HG02571 (cell line): ENCODE data around the gene MICU1.
"Not testable (repeated sequence)": the region's sequence is repeated elsewhere in the genome, so short reads cannot be mapped to it uniquely, and the experiment has no call there.

Source experiments
- ATAC-seq: cut with Tn5 transposase; IDR thresholded peaks from one replicate; pipeline ENCODE4 v1.9.1; 2021; ENCODE audit warnings: mild to moderate bottlenecking, moderate library complexity; ENCODE audit not compliant: unreplicated experiment

The MICU1 gene

DNA sequence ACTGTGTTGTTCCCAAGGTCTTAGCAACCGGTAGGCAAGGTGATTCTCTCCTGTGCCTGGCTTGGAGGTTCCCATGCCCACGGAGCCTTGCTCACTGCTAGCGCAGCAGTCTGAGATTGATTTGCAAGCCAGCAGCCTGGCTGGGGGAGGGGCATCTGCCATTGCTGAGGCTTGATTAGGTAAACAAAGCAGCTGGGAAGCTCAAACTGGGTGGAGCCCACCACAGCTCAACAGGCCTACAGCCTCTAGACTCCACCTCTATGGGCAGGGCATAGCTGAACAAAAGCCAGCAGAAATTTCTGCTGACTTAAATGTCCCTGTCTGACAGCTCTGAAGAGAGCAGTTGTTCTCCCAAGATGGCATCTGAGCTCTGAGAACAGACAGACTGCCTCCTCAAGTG lies 230.3 kb downstream of the MICU1 start:
- not testable (repeated sequence) for ATAC-seq

DNA sequence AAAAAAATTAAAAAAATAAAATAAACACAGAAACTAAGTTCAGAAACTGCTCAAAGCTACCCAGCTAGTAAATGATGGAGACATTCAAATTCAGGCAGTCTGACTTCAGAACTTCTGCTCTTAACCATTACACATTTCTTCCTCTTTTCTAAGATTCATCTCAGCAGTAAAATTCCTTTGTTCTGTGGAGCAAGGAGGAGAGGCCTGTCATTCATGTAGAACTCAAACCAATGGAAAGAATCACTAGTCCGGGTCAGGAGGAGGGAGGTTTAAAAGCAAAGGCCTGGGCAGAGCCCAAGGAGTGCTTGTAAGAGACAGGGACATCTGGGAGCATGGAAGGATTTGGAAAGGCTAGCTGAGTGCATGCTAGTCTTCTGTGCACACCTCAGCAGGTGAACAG lies 233.3 kb downstream of the MICU1 start:
- no peak for ATAC-seq

DNA sequence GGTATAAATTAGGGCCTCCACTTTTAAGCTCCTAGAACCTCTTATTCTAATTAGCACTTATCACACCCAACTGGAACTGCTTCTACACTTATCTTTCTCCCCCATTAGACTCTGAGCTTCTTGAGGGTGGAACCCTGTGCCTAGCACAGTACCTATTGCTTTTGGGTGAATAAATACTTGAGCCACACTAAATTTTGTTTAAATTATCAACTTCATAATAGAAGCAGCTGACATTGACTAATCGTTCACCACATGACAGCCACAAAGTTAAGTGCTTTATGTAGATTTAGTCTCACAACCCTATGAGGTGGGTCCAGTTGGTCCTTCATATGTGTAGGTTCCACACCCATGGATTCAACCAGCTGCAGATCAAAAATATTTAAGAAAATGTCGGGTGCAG lies 235.1 kb downstream of the MICU1 start:
- no peak for ATAC-seq

DNA sequence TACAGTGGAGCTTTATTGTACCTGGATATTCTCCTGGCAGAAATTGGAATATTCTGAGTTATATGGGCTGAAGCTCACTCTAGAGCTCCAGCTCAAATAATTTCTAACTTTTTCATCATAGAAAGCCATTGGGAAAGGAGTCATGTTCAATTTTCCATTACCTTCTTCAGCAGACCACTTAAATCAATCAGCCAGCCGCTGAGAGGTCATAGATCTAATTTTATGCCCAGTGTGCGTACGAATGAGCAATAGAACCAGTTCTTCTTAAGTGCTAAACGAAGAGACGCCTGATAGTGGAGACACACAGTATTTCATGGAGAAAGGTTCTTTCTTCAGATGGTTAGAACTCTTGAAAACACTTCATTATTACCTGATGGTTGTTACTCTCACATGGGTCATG lies 236.2 kb downstream of the MICU1 start:
- no peak for ATAC-seq

DNA sequence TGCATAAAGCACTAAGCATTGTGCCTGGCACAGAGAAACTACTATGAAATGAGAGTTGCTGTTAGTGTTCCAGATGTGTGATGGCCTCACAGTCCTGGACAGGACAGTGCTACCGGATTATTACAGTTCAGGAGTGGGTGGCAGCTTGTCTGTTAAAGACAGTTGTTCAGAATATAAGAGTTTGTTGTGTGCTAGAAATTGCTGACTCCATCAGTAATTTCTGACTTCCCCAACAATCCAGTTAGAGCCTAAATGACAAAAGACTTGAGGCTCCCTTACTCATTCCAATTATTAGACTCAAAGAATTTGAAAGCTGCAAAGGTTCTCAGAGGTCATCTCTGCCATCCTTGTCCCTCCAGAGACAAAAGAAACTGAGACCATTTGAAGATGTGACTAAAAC lies 236.9 kb downstream of the MICU1 start:
- ATAC-seq, result no peak

DNA sequence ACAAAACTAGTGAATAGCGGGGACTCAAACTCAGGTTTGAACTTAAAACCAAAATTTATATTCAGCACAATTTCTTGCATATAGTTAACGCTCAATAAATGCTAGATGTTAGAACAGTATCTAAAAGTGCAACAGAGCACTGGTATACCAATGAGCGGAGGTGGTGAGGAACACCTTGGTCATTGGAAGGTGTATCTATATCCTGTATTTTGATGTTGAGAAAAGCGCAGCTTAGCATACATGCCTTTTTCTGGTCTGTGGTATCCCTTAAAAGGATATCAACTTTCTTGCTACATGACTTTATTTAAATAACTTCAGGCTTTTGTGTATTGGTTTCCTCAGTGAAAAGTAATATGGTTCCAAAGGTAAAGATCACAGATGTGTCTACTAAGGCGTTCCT lies 237.8 kb downstream of the MICU1 start:
- ATAC-seq, result no peak

DNA sequence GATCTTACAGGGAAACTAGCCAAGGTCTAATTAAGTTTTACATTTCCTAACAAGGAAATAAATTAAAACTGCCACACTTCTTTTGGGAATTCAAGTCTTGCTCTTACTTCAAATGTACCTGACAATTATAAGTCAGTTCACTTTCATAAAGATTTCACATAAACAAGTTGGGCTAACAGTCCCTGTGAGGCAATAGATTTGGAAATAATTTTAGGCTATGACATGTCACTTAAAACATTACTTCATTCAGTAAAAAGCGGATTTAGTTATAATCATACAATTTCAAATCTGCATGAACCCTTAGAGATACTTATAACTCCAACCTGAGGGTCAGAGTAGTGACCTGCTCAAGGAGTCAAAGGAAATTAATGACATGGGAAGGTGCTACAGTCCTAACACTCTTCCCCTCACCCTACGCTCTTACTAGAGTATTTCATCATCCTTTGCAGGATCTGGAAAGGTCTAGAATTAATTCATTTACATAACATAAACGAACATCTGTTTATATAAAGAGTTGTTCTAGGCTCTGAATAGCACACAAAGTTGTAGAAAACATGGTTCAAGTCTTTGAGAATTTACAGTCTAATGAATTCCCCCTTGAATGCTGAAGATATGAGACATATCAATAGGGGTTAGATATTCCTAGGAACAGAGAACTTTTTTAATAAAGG lies 238.8 kb downstream of the MICU1 start:
- no peak for ATAC-seq

DNA sequence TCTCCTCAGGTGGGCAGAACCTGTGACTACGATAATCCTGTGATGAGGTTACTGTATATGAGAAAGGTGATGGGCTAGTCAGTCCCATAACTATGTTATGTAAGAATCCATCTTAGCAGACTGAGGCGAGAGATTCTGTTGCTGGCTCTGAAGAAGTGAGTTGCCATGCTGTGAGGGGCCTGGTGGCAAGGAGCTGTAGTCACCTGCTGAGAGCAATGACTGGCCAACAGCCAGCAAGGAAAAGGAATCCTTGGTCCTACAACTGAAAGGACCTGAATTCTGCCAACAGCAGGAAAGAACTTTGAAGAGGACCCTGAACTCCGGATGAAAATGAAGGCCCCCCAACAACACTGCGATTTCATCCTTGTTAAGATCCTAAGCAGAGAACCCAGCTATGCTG lies 240.2 kb downstream of the MICU1 start:
- no peak for ATAC-seq

DNA sequence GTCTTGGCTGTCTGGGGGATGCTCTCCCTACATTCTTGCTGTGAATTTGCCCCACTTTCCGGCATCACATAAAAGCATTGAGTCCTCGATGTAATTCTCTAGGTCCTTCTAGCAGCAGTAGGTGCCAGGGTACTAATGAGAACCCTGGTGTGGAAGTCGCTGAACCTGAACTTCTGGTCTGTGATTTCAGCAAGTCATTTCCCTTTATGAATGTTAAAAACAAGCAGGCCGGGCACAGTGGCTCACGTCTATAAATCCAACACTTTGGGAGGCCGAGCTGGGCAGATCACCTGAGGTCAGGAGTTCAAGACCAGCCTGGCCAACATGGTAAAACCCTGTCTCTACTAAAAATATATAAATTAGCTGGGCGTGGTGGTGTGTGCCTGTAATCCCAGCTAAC lies 240.9 kb downstream of the MICU1 start:
- not testable (repeated sequence) for ATAC-seq

DNA sequence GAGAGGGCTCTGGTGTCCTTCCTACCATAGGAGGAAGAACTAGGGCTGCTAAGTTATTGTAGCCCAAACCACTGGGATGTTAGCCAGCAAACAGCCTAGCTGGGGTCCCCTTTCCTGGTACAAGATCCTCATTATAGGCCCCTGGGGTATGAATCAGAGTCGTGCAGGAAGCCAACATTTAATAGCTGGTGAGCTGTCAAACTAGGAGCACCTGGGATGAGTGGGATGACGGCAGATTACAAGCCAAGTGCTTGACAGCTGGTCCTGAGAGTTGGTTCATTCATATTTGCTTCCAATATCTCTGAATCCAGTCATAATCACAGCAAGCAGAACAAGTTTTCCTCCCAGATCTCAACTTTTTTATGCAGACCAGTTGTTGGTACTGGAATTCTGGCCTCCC lies 246.1 kb downstream of the MICU1 start:
- ATAC-seq, result no peak

DNA sequence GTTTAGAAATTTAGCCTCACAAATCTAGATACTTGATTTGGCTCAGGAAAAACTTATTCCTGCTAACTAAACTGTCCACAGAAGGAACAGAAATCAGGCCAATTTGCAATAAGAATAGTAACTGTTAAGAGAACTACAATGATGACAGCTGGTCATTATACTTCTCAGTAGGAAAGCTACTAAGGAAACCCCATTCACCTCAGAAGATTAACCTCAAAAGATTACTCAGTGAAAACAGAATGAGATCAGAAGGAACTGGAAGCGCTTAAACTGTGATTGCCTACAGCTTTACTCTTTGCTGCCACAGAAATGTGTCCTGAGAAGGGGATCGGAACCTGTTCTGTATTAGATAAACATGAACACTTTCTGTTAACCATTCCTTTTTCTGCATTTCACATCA lies 246.8 kb downstream of the MICU1 start:
- ATAC-seq, result no peak

DNA sequence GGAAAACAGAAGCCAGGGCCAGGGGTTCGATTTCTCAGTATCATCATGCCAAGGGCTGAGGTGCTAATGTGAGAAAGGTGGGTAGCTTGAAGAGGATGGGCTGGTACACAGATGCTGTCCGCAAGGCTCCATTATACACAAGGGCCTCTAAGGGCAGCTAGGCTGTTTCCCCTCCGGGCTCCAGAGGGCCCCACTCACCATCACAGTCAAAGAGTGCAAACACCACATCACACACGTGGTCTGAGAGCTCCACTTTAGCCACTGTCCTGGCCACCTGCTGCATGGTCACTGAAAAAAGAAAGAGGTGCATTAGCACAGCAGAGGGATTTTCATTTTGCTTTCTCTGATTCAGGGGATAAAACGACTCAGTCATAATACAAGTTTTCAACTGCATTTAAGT lies 250.3 kb downstream of the MICU1 start:
- ATAC-seq, result no peak

DNA sequence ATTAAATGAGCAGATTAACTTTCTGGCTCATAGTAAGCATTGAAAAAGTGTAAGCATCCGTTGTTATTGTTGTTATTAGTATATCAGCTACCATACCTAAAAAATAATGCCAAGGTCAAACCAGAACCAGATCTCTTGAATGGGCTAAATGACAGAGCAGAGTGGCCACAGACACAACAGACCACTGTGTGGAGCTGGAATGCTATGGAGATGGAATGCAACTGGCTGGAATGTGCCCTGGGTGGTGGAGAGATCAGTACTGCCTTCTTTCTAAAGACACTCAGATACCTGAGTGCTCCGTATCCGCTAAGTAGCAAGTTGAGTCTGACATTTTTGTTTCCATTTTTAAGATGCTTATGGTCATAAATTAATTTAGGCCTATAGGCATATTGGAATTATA lies 250.7 kb downstream of the MICU1 start:
- no peak for ATAC-seq

DNA sequence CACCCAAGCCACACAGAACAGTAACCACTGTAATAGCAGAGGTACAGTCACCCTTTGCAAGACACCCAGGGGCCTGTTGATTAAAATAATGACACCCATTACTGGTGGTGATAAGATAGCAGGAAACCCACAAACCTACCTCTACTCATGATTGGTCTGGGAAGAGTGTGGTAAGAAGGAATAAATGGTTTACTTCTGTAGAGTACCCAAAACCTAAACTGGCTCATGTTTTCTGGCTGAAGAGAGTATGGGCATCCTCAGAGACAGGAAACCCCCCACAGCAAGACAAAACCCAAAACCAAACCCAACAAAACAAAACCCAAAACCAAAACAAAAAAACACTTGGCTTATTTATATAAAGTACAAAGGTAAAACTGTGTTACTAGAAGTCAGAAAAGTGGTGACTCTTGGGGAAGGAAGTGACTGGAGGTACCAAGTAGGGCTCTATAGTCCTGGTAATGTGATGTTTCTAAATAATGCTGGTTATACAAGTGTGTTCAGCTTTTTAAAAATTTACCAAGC lies 255.6 kb downstream of the MICU1 start:
- no peak for ATAC-seq

DNA sequence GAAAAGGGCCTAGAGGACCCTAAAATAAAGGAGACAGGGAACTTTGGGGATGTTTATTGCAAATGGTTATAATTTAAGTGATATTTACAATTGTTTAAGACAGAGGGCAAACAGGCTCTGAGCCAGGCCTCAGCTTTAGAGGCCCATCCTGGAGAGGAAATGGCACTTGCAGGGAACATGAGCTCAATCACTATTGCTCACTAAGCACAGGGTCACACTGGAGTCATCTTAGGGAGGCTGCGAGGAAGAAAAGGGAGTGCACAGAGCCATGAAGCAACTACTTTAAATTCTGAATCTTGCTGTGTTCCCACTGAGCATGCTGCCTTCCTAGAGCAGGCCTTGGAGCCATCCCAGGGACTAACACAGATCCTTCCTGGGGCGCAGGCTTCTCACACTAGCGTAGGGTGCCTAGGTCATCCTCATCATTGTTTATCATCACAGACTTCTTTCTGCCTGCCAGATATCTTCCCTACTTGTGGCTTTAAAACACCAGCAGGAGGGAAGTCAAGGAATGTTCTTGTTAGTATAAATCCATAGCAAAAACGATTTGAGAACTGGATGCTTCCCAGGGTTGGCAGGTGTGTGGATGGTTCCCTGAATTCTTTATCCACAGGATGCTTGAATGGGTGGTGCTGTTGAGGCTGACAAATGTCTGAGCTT lies 258.4 kb downstream of the MICU1 start:
- ATAC-seq, result no peak

DNA sequence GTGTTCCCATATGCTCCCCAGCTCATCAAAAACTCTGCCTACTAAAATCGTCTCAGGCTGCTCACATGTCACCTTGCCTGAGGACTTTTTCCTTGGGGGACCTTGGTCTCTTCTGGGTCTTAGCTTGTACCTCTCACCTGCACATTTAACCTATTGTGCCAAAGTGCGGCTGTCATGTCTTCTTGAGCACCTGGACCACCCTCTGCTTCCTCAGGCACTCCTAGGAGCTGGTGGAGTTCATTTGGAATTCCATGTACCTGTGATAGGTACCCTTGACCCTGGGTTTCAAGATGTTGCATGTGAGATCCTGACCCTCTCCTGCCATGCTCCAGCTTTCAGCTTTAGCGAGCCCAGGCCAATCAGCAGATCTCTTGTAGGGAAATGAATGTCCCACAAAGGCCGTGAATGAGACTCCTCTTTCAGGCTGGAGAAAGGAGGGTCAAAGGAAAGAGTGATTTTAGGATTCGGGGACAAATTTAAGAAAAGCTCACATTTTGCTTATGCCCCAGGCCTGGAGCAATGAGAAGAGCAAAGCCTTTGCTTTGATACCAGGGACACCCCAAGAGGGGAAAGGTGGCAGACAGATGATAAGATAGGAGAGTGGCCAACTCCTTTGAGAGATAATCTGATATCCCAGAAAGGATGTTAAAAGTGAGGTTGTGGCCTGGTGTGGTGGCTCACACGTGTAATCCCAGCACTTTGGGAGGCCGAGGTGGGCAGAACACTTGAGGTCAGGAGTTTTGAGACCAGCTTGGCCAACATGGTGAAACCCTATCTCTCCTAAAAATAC lies 260.6 kb downstream of the MICU1 start:
- no peak for ATAC-seq

DNA sequence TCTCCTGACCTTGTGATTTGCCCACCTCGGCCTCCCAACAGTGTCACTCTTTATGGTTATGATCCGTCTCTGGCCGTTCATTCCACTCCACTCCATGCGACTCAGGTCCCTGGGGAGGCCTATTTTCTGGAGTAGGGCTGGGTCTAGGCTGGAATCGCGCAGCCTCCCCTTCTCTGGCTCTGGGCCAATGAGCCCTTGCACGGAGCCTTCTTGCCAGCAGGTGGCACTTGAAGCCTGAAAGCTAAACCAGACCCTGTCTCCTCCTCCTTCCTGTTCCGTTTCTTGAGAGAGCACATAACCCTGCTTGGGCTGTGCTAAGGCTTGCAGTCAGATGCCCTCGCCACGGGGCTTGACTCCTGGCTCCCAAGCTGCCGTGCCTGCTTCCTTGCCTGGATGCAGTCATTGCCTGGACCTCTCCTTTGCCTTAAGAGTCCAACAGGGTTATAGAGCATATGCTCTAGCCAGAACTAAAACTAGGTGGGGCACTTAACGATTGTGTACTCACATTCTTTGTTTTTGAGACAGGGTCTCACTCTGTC lies 261.6 kb downstream of the MICU1 start:
- peak; percentile 74 for ATAC-seq

DNA sequence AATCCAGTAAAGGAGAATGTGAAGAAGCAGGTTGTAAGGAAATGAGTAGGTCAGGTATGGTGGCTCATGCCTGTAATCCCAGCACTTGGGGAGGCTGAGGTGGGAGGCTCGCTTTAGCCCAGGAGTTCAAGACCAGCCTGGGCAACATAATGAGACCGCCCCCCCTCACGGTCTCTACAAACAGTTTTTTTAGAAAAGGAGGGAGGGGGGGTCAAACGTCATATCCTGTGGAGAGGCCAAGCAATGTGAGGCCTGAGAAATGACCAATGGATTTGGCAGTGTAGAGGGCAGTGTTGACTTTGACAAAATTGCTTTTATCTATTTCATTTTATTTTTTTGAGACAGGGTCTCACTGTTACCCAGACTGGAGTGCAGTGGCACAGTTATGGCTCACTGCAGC lies 268.9 kb downstream of the MICU1 start:
- no peak for ATAC-seq

DNA sequence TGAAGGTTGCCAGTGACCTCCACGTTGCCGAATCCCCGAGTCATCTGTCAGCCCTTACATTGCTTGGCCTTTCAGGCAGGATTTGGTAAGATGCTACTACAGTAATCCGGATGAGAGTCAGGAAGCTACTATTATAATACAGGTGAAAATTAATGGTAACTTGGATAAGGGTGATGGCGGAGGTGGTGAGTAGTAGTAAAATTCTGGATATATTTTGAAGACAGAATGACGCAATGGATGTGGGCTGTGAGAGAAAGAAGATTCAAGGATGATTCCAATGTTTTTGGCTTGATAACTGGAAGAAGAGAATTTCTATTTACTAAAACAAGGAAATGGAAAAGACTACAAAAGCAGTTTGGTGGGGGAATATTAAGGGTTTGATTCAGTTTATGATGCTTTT lies 269.8 kb downstream of the MICU1 start:
- no peak for ATAC-seq

DNA sequence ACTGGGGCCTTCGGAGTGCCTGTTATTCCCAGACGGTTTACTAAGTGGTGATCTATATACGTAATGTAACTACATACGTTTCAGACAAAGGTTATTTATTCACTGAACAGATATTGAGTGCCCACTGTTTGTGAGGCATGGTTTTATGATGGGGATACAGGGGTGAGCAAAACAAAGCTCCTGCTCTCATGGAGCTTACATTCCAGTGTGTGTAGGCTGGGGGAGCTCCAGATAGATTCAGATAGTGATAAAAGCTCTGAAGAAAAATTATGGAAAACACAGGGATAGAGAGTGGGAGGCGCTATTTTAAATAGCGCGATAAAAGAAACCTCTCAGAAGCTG lies 270.7 kb downstream of the MICU1 start:
- ATAC-seq, result no peak

DNA sequence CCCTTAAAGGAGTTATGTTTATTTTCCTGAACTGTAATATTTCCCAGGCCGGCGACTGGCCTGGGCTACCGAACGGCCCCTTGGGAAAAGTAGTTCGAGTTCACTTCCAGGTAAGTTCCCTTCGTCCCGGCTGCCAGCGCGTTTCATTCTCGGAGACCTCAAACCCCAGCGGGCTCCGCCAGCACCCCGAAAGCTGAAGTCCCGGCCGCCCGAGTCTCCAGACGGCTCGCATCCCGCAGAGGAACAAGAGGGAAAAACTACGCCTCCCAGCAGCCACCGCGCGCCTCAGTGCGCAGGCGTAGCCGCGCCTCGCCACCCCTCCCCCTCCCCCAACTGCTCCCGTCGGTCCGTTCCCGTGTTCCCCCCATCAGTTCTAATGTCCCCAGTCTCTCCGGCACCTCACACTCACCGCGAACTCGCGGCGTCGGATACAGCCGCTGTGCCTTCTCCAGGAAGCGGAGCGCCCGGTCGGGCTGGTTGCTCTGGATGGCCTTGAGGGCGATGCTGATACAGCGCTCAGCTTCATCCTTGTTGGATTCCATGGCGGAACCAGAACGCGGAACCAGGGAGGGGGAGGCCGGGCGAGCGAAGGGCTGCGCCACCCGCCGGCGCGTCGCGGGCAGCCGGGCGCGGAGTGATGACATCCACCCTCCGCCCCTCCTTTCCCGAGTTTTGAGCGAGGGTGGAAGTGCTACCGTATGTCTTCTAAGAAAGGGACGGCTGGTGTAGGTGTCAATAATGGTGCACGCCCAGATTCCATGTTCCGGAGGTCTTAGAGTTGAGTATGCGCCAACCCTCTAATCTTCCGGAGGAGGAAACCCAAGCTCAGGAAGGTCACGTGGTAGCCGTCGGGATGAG lies 271.3 kb downstream of the MICU1 start, which contains the start of gene DNAJB12:
DNAJB12 (minus strand) TSS at position 564 of the 858 bp plus-strand sequence; CDS start at position 542, 22 bp downstream.
- peak; percentile 79 for ATAC-seq
